Choroid plexus epithelial cell (primary cell): Measurements from ENCODE around the gene CT47C1.

Source experiments
- DNase-seq: peaks from one replicate; pipeline ENCODE4 v3.0.0-alpha.2; 2010; ENCODE audit warnings: low read depth
- H3K4me3 ChIP-seq: 2 replicates; pipeline ENCODE4 v1.5.1; 2011; ENCODE audit warnings: low read depth, mild to moderate bottlenecking, control low read depth, low read length, moderate library complexity
- CTCF ChIP-seq: conservative IDR thresholded peaks from 2 replicates; pipeline ENCODE4 v1.5.1; 2011; ENCODE audit warnings: low read depth, mild to moderate bottlenecking, control low read depth, inconsistent platforms, low read length, moderate library complexity

CT47C1 gene

GRCh38 chrX:119062750-119063374, 9.9 kb upstream of the CT47C1 start:
- DNase-seq: peak; percentile 49
- TF ChIP-seq CTCF: no peak
- H3K4me3 ChIP-seq: no peak overlapping the region

GRCh38 chrX:119063428-119063827, 9.4 kb upstream of the CT47C1 start:
- no peak overlapping the region for H3K4me3 ChIP-seq
- no peak for DNase-seq
- no peak for TF ChIP-seq CTCF

GRCh38 chrX:119067023-119067739, 5.6 kb upstream of the CT47C1 start:
- peak; percentile 75 for DNase-seq
- peak; percentile 79 for TF ChIP-seq CTCF
- no peak overlapping the region for H3K4me3 ChIP-seq

- H3K4me3 ChIP-seq: no peak overlapping the region
- no peak for TF ChIP-seq CTCF
- DNase-seq: no peak
These were observed 3.7 kb upstream of the CT47C1 start for GRCh38 chrX:119069128-119069527.

GRCh38 chrX:119069762-119070161, 3.0 kb upstream of the CT47C1 start:
- no peak for DNase-seq
- H3K4me3 ChIP-seq: no peak overlapping the region
- TF ChIP-seq CTCF: no peak

- DNase-seq: no peak
- no peak overlapping the region for H3K4me3 ChIP-seq
- no peak for TF ChIP-seq CTCF
These were observed 1.4 kb upstream of the CT47C1 start for GRCh38 chrX:119071381-119071780.
